ENCODE results near the gene XPC.

DNA sequence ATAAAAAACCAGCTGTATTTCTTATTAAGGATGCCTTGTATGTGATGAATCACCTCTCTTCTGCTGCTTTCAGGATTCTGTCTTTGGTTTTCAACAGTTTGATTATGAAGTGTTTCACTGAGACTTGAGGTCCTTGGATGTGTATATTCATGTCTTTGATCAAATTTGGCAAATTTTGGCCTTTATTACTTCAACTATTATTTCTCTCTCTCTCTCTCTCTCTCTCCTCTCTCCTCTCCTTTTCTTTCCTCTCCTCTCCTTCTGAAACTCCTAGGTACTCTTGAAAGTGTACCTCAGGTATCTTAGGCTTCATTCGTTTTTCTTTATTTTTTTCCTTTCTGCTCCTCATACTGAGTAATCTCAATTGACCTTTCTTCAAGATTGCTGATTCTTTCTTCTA lies 43.5 kb upstream of the XPC start:
- TF ChIP-seq EP300 (IDR thresholded peaks at IDR 0.05; ENCODE audit: borderline replicate concordance in 1 of 2, low read depth in 1 of 2, low read length in 1 of 2) (no peak), MEF2A (IDR thresholded peaks at IDR 0.05; ENCODE audit: borderline replicate concordance, low read depth) (no peak), TAF1 (IDR thresholded peaks at IDR 0.05; ENCODE audit: borderline replicate concordance, low read depth, low read length) (no peak), CHD2 (IDR thresholded peaks at IDR 0.05; ENCODE audit: low read length, partially characterized antibody) (no peak)
- TF ChIP-seq, protein P1, sequence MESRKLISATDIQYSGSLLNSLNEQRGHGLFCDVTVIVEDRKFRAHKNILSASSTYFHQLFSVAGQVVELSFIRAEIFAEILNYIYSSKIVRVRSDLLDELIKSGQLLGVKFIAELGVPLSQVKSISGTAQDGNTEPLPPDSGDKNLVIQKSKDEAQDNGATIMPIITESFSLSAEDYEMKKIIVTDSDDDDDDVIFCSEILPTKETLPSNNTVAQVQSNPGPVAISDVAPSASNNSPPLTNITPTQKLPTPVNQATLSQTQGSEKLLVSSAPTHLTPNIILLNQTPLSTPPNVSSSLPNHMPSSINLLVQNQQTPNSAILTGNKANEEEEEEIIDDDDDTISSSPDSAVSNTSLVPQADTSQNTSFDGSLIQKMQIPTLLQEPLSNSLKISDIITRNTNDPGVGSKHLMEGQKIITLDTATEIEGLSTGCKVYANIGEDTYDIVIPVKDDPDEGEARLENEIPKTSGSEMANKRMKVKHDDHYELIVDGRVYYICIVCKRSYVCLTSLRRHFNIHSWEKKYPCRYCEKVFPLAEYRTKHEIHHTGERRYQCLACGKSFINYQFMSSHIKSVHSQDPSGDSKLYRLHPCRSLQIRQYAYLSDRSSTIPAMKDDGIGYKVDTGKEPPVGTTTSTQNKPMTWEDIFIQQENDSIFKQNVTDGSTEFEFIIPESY (IDR thresholded peaks at IDR 0.05; ENCODE audit: borderline replicate concordance, low read depth): no peak

Measured in SK-N-SH (cell line).